ENCODE measurements around the gene FRS2.

Gene FRS2

GRCh38 chr12:69529021-69529420 lies 58.8 kb downstream of the FRS2 start:
- Histone ChIP-seq H3K9ac (no peak overlapping the region), H3K27ac (no peak overlapping the region), H3K4me1 (peaks cover 7% of the 10 kb centered on the region), H3K27me3 (ENCODE audit: control insufficient read depth, insufficient read depth, low read length) (no peaks in the 10 kb centered on the region), H3K9me3 (ENCODE audit: control insufficient read depth, low read length) (no peaks in the 10 kb centered on the region), H3K36me3 (ENCODE audit: control insufficient read depth, insufficient read depth, low read length) (no peaks in the 10 kb centered on the region), H2AFZ (no peak overlapping the region), H3K4me2 (ENCODE audit: low read length) (no peak overlapping the region), H3K4me3 (ENCODE audit: low read depth, low read length) (no peak overlapping the region), H3K79me2 (peaks cover 9% of the 10 kb centered on the region)
- TF ChIP-seq CTCF (IDR thresholded peaks at IDR 0.05) = no peak

GRCh38 chr12:69533844-69534243 lies 63.7 kb downstream of the FRS2 start:
- Histone ChIP-seq H3K27me3 (ENCODE audit: control insufficient read depth, insufficient read depth, low read length) (no peaks in the 10 kb centered on the region), H3K4me3 (ENCODE audit: low read depth, low read length) (peak overlapping the region; percentile 40), H3K9ac (no peak overlapping the region), H3K27ac (peak overlapping the region; percentile 83), H3K4me2 (ENCODE audit: low read length) (peak overlapping the region; percentile 36), H3K79me2 (peaks cover 5% of the 10 kb centered on the region), H3K4me1 (peaks cover 9% of the 10 kb centered on the region), H2AFZ (no peak overlapping the region), H3K36me3 (ENCODE audit: control insufficient read depth, insufficient read depth, low read length) (no peaks in the 10 kb centered on the region), H3K9me3 (ENCODE audit: control insufficient read depth, low read length) (no peaks in the 10 kb centered on the region)
- TF ChIP-seq CTCF (IDR thresholded peaks at IDR 0.05) = no peak

- Histone ChIP-seq H3K27me3 (ENCODE audit: control insufficient read depth, insufficient read depth, low read length) (no peaks in the 10 kb centered on the region), H3K4me1 (peaks cover 9% of the 10 kb centered on the region), H3K9me3 (ENCODE audit: control insufficient read depth, low read length) (no peaks in the 10 kb centered on the region), H2AFZ (no peak overlapping the region), H3K4me2 (ENCODE audit: low read length) (peak overlapping the region; percentile 36), H3K79me2 (peaks cover 7% of the 10 kb centered on the region), H3K4me3 (ENCODE audit: low read depth, low read length) (peak overlapping the region; percentile 40), H3K27ac (peak overlapping the region; percentile 83), H3K9ac (no peak overlapping the region), H3K36me3 (ENCODE audit: control insufficient read depth, insufficient read depth, low read length) (no peaks in the 10 kb centered on the region)
- TF ChIP-seq CTCF (IDR thresholded peaks at IDR 0.05) = no peak
Measured at GRCh38 chr12:69534389-69534822, 64.2 kb downstream of the FRS2 start.

- Histone ChIP-seq H3K27ac (no peak overlapping the region), H3K4me1 (peaks cover 2% of the 10 kb centered on the region), H3K27me3 (ENCODE audit: control insufficient read depth, insufficient read depth, low read length) (no peaks in the 10 kb centered on the region), H2AFZ (no peak overlapping the region), H3K9ac (no peak overlapping the region), H3K36me3 (ENCODE audit: control insufficient read depth, insufficient read depth, low read length) (no peaks in the 10 kb centered on the region), H3K79me2 (peaks cover 20% of the 10 kb centered on the region), H3K4me3 (ENCODE audit: low read depth, low read length) (no peak overlapping the region), H3K9me3 (ENCODE audit: control insufficient read depth, low read length) (no peaks in the 10 kb centered on the region), H3K4me2 (ENCODE audit: low read length) (no peak overlapping the region)
- no peak for TF ChIP-seq CTCF (IDR thresholded peaks at IDR 0.05)
Measured at GRCh38 chr12:69540987-69541386, 70.8 kb downstream of the FRS2 start.

- no peak for TF ChIP-seq CTCF (IDR thresholded peaks at IDR 0.05)
- Histone ChIP-seq H3K36me3 (ENCODE audit: control insufficient read depth, insufficient read depth, low read length) (no peaks in the 10 kb centered on the region), H3K9ac (no peak overlapping the region), H2AFZ (no peak overlapping the region), H3K79me2 (peaks cover 19% of the 10 kb centered on the region), H3K4me2 (ENCODE audit: low read length) (no peak overlapping the region), H3K27ac (no peak overlapping the region), H3K9me3 (ENCODE audit: control insufficient read depth, low read length) (no peaks in the 10 kb centered on the region), H3K4me1 (peaks cover 2% of the 10 kb centered on the region), H3K4me3 (ENCODE audit: low read depth, low read length) (no peak overlapping the region), H3K27me3 (ENCODE audit: control insufficient read depth, insufficient read depth, low read length) (no peaks in the 10 kb centered on the region)
Measured at GRCh38 chr12:69544087-69544486, 73.9 kb downstream of the FRS2 start.

Measured in parathyroid adenoma (tissue), 2 donors.